HG03442 (cell line): ENCODE results near the gene RBM11.

Experiments
- ATAC-seq: cut with Tn5 transposase; IDR thresholded peaks from one replicate; pipeline ENCODE4 v1.9.1; 2021; ENCODE audit warnings: mild to moderate bottlenecking, moderate library complexity; ENCODE audit not compliant: unreplicated experiment

The RBM11 gene

DNA sequence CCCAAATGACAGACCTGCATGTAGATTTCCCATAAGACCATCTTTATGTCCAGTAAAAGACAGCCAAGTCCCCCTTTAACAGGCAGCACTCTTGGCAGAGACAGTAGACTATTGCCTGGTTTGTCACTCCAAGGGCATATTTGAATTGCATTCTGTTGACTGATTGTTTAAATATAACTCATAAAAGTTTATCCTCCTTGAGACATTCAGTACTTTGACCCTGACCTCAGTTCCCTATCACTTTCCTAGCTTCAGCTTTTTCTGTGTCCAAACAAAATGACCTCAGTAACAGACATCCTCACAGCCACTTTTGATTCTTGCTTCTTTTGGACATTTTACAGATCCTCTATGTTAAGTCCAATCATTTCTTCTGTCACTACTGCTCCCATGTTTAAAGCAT is 51.1 kb downstream of the RBM11 start:
- ATAC-seq: no peak

GRCh38 chr21:14270631-14271030 is 54.7 kb downstream of the RBM11 start:
- no peak for ATAC-seq

DNA sequence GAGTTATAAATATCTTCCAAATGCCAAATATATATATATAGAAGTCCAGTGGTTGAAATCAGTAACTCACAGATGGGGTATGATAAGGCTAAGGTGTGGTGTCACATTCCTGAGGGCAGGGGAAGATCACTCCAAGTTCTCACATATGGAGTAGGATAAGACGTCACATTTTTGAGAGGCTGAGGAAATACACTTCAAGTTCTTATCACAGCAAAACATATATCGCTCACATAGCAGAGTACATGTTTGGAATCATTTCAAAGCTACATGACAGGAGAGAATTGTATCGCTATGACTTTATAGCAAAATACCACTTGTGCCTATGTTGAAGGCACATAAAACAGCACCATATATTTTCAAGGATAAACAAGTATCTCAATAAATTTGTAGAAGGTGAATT is 55.1 kb downstream of the RBM11 start:
- ATAC-seq: no peak

DNA sequence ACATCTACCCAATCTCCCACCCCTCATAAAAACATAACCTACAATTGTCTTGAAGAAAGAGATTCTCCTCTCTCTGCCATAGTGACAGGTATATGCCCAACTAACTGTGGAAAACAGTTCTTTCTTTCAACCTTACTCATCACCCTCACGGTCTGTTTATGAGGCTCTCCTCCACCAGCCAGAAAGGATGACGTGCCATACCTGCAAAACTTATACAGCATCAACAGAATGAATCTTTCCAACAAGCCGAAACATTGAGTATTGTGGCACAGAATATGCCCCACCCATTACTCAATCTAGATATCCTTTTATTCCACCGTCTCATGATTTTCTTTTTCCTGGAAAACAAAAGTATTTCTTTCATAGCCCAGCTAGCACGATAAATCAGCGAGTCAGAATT is 55.7 kb downstream of the RBM11 start:
- no peak for ATAC-seq

DNA sequence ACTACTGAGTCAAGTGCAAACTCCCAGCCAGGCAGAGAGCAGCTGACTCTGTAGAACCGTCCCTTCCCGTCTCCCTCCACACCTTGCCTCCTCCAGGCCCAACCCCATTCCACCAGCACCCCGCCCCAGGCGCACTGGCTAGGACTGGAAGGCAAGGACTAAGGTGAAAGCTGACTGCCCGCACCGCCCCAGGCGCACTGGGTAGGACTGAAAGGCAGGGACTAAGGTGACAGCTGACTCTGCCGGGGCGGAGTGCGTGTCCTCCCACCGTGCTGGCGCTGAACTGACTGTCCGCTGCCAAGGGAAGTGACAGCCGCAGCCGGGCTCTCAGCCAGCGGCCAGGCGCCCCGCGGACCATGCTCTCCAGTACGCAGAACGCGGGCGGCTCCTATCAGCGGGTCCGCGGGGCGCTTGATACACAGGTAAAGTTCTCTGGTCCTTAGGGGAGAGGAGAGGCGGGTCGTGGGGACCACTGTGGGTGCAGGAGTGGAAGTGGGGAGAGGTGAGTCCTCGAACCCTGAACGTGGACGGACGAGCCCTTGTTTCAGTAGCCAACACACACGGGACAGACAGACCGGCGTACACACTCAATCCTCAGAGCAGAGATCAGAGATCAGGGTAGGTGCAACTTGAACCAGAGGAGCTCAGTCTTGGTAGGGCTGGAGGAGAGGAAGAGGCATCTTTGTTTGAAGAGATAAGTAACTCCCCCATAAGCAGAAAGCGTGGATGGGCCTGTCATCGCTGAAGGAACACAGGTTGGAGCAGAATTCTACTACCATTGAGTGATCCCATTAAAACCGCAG is 58.0 kb downstream of the RBM11 start:
- no peak for ATAC-seq

- no peak for ATAC-seq
These were observed 59.8 kb downstream of the RBM11 start for GRCh38 chr21:14275702-14276205.
